Posterior vena cava (tissue), 2 donors: Measurements from ENCODE around the gene IBA57. TPM values are rescaled to one million over a fixed set of nuclear protein-coding genes. Genes with fewer than 3 reads are reported as not detected.

ENCODE experiments used
- DNase-seq: peaks from one replicate; pipeline ENCODE4 v3.0.0-alpha.2; 2020; ENCODE audit warnings: low spot score
- intact Hi-C, 2 donors: fragments of 100-400 bp; cut with DNase I; formaldehyde crosslinking; loops; one replicate each; pipeline versions ENCODE4 v1.14.1 to v1.14.2; 2022 to 2023
- long read RNA-seq, 2 donors: library from polyadenylated mRNA; unstranded; transcript quantifications; one replicate each; pipeline ENCODE4 v2.0.0, GENCODE V29; 2020 to 2021
- total RNA-seq, 2 donors: library from RNA; stranded (reverse); fragmentation: NEBNext Ultra II Directional; extraction: Animal tissue kit (Norgen Biotek cat#: 25700); gene quantifications; one replicate each; pipeline ENCODE4 v1.2.1, GENCODE V29; 2021
- donor health status: DM: yes; HTN: yes; CAD: no.
- donor health status: DM: yes; HTN: yes; CAD: no.

The IBA57 gene
- total RNA-seq: 1 to 10 TPM; 7.4 to 7.8 TPM
- long read RNA-seq, donor 1, full-length matches to known transcripts: 3 of 5 reads
- long read RNA-seq, donor 1, partial matches to known transcripts: 0 of 5 reads
- long read RNA-seq, donor 1, other reads (novel, unspliced or antisense): 2 of 5 reads
- long read RNA-seq, donor 2, full-length matches to known transcripts: 11 of 14 reads
- long read RNA-seq, donor 2, partial matches to known transcripts: 0 of 14 reads
- long read RNA-seq, donor 2, other reads (novel, unspliced or antisense): 3 of 14 reads

DNA sequence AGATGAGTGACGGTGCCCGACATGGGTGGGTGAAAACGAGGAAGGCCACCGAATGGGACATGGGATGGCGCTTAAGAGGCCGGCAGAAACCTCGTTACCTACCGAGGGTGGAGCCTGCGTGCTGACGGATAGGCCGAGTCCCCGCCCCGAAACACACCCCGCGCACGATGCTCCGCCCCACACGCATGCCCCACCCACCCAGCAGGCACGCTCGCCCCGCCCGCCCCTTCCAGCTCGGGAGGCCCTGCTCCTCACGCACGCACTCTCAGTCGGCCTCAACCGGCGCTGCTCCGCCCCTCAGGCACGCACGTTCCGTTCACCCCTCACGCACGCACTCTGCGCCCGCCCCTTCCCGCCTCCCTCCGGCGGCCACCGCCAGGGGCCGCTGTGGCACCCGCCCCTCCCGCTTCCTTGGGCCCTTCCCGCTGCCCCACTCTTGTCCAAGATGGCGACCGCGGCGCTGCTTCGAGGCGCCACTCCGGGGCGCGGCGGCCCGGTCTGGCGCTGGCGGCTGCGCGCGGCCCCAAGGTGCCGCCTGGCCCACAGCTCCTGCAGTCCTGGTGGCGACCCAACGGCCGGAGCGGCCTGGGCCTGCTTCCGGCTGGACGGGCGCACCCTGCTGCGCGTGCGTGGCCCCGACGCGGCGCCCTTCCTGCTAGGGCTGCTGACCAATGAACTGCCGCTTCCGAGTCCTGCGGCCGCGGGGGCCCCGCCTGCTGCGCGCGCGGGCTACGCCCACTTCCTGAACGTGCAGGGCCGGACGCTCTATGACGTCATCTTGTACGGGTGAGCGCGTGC is at the start of gene IBA57:
Gene IBA57 (plus strand): TSS at position 433 of the 798 bp plus-strand sequence. CDS start 13 bp downstream, at position 446.
- DNase-seq: peak; percentile 100
- intact Hi-C loops: no loop called here

- intact Hi-C loops: no loop called here
- no peak for DNase-seq
These were observed 48.3 kb upstream of the IBA57 start for GRCh38 chr1:228117335-228117734.

GRCh38 chr1:228118040-228118439 is 47.6 kb upstream of the IBA57 start:
- intact Hi-C loops: no loop called here

GRCh38 chr1:228120351-228120750 is 45.3 kb upstream of the IBA57 start:
- intact Hi-C loops: no loop called here
- no peak for DNase-seq

More at GRCh38 chr1:228118040-228118439, 47.6 kb upstream of the IBA57 start:
- no peak for DNase-seq

DNA sequence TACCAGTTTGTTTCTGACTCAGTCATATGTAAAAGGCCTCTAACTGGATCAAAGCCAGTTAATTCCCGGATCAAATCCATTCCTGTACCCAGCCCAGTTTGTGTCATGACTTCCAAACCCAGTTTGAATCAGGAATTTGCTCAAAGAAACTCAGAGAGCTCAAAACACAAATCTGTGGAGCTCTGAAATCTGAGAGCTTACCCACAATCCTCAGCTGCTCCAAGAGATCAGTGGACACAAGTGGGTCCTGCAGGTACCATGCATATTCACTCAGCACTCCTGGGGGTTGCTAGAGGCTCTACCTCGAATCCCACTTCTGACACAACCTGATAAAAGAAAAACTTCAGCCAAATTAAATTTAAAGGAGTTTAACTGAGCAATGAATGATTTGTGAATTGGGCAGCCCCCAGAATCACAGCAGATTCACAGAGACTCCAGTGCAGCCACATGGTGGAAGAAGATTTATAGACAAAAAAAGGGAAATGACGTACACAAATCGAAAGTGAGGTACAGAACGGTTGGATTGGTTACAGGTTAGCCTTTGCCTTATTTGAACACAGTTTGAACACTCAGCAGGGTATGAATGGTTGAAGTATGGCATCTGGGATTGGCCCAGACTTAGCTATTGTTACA is 44.6 kb upstream of the IBA57 start:
- no peak for DNase-seq
- intact Hi-C loops: no loop called here

DNA sequence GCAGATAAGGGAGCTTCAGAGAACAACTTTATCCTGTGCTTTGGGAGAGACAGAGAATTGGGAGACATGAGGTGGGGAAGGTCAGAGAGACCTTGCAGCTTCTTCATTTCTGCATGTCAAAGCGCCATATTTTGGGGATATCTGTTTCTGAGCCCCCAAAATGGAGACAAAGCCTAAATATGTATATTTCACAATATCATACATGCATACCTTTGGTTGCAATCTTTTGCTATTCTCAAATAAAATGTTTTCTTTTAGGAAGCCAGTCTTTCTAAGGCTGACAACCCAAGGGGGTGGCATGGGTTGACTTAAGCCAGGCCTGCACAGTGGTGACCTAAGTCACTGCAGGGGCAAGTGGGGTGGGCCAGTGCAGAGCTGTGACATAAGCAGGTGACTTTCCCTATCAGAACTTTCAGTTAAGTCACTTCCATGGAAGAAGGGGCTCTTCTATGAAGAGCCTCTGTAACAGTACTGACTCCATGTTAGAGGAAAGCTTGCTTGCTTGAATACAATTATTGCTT is 42.6 kb upstream of the IBA57 start:
- intact Hi-C loops: no loop called here
- no peak for DNase-seq

DNA sequence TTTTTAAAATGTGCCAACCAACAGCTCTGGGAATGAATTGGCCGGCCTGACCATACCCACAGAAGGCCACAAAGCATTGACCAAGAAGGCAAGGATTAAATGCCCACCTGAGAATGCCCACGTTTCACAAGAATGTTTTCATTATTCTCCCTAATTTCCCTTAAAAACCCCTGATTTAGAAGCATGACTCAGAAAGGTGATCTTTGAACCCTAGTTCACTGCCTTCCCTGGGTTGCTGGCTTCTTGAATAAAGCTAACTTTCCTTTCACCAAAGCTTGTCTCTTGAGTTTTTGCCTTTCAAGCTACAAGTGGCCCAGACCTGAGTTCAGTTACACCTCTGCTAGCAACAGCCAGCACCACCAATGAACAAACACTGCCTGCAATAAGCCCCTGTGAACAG is 42.1 kb upstream of the IBA57 start:
- intact Hi-C loops: no loop called here
- DNase-seq: no peak

- DNase-seq: no peak
- intact Hi-C loops: no loop called here
These were observed 40.4 kb upstream of the IBA57 start for GRCh38 chr1:228125185-228125584.

GRCh38 chr1:228131766-228132165 is 33.8 kb upstream of the IBA57 start:
- no peak for DNase-seq
- intact Hi-C loops: no loop called here

DNA sequence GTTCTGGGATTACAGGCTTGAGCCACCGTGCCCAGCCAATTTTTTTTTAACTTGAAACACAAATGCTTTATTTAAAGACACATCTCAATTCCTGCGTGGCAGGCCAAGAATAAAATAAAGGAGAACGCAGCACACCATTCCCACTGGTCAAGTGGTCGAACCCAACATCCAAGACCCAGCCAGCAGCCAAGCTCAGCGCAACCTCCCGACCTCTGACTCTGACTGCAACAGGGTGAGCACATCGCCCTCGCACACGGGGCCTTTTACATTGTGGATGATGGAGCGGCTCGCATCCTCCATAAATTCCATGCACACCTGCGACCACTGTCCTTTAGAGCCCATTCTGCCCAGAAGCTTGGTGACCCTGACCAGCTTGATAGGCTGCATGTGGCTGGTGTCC is 31.0 kb upstream of the IBA57 start:
- DNase-seq: no peak
- intact Hi-C loops: no loop called here

- intact Hi-C loops: no loop called here
- DNase-seq: no peak
These were observed 28.7 kb upstream of the IBA57 start for GRCh38 chr1:228136901-228137300.

- peak; percentile 67 for DNase-seq
- intact Hi-C loops: no loop called here
These were observed 26.1 kb upstream of the IBA57 start for GRCh38 chr1:228139406-228139930.

GRCh38 chr1:228139931-228140723 is 25.5 kb upstream of the IBA57 start, which contains the start of gene GUK1:
TSS of gene GUK1 (plus strand) at chr1:228140279. CDS start at chr1:228140303, 24 bp downstream.
- intact Hi-C loops: no loop called here
- peak; percentile 100 for DNase-seq

DNA sequence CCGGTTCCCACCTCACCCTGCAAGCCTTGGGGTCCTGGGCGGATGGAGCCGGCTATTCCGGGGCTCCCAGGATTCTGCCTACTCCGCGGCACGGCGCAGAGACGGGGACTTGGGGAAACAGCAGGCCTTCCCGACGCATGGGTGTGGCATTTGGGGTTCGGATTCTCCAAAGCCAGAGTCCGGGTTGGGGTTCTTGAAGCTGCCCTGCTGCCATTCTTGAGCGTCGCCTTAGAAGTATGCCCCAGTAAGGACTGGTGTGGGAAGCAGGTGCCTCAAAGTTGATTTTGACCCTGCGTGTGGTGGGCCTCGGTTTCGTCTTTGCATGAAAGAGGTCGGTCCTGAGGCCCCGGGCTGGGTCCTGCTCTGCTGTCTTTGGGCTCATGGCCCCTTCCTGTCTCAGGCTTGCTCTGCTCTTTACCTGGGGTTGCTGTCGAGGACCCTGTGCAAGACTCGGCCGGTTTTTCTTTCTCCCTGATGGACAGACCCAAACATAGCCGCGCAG is 24.8 kb upstream of the IBA57 start:
- intact Hi-C loops: no loop called here
- DNase-seq: no peak

- DNase-seq: peak; percentile 87
- intact Hi-C loops: no loop called here
These were observed 24.2 kb upstream of the IBA57 start for GRCh38 chr1:228141226-228142044.

DNA sequence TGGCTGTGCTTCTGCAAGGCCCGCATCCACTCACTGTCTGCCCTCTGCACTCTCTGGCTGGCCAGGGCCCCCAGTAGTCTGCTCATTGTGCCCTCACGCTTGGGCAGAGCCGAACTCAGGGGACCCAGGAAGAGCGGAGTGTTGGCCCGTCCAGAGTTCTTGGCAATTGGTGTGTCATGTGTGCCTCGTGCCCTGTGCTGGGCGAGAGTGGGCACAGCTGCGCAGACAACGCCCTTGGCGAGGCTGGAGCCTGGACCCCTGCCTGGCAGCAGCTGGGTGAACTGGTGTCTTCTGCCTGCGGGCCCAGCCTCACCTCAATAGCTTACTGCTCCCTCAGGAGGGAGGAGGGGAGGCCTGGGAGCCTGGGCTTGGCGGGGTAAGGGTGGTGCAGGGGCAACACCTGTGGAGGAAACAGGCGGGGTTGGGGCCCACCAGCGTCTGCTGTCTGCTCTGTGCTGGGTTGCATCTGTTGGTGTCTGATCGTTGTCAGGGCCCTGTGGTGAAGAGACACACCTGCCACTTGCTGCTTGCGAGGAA is 23.4 kb upstream of the IBA57 start:
- peak; percentile 66 for DNase-seq
- intact Hi-C loops: no loop called here

GRCh38 chr1:228142701-228143136 is 22.9 kb upstream of the IBA57 start:
- intact Hi-C loops: no loop called here
- peak; percentile 67 for DNase-seq
